Common myeloid progenitor, CD34-positive (primary cell): ENCODE measurements around the gene SORD.
A peak's percentile ranks its signal among the peaks of the same experiment; 100 is the strongest.

Experiments used
- CTCF ChIA-PET: fragments of 350-600 bp; sonication (Branson Sonifier 250); formaldehyde crosslinking; loops from one replicate; lab custom pipeline; 2021; ENCODE audit warnings: antibody characterized with exemption; lab: Charles Lee
- POLR2A ChIA-PET: fragments of 350-600 bp; sonication (Branson Sonifier 250); formaldehyde crosslinking; loops from one replicate; lab custom pipeline; 2021; ENCODE audit warnings: antibody characterized with exemption; lab: Charles Lee
- DNase-seq, 3 donors: peaks; one replicate each; pipeline versions ENCODE4 v3.0.0 to v3.0.0-alpha.2; 2013
- H3K27ac ChIP-seq, 2 experiments: 1 replicate in 1 of 2; 2 replicates in 1 of 2; pipeline ENCODE4 v1.7.0; 2013; ENCODE audit warnings: inconsistent platforms in 2 of 2, low read length in 2 of 2, mild to moderate bottlenecking in 2 of 2, low read depth in 1 of 2, moderate library complexity in 1 of 2; ENCODE audit not compliant: severe bottlenecking in 2 of 2, insufficient read depth in 1 of 2, poor library complexity in 1 of 2
- H3K27me3 ChIP-seq, 5 experiments: replicated peaks in 2 of 5; 1 replicate in 3 of 5; 2 replicates in 2 of 5; pipeline versions ENCODE4 v1.6.1 to v1.7.0; 2013; ENCODE audit warnings: low read length in 4 of 5, mild to moderate bottlenecking in 2 of 5, moderate library complexity in 2 of 5, inconsistent platforms in 1 of 5; ENCODE audit not compliant: insufficient read depth in 5 of 5, control insufficient read depth in 4 of 5
- H3K36me3 ChIP-seq, 4 experiments: 1 replicate in 2 of 4; 2 replicates in 2 of 4; pipeline versions ENCODE4 v1.6.1 to v1.7.0; 2013; ENCODE audit warnings: low read length in 3 of 4, control low read depth in 1 of 4, mild to moderate bottlenecking in 1 of 4; ENCODE audit not compliant: control insufficient read depth in 4 of 4, insufficient read depth in 4 of 4
- H3K4me1 ChIP-seq, 4 experiments: 1 replicate in 3 of 4; 2 replicates in 1 of 4; pipeline versions ENCODE4 v1.6.1 to v1.7.1; 2013; ENCODE audit warnings: low read length in 3 of 4, mild to moderate bottlenecking in 3 of 4, control low read depth in 1 of 4, inconsistent platforms in 1 of 4, moderate library complexity in 1 of 4; ENCODE audit not compliant: control insufficient read depth in 4 of 4, insufficient read depth in 4 of 4; ENCODE audit errors: control extremely low read depth in 1 of 4
- H3K4me3 ChIP-seq, 7 experiments: 1 replicate in 4 of 7; 2 replicates in 3 of 7; pipeline versions ENCODE4 v1.5.1 to v1.7.0; 2013; ENCODE audit warnings: mild to moderate bottlenecking in 7 of 7, low read length in 6 of 7, moderate library complexity in 6 of 7, inconsistent platforms in 2 of 7, low read depth in 2 of 7, control low read depth in 1 of 7; ENCODE audit not compliant: insufficient read depth in 4 of 7, control insufficient read depth in 1 of 7; ENCODE audit errors: extremely low read depth in 1 of 7
- H3K9me3 ChIP-seq, 5 experiments: 1 replicate in 4 of 5; 2 replicates in 1 of 5; pipeline versions ENCODE4 v1.6.1 to v1.7.1; 2013; ENCODE audit warnings: low read length in 4 of 5, mild to moderate bottlenecking in 2 of 5, inconsistent platforms in 1 of 5, low read depth in 1 of 5, moderate library complexity in 1 of 5; ENCODE audit not compliant: control insufficient read depth in 4 of 5, insufficient read depth in 2 of 5; ENCODE audit errors: control extremely low read depth in 1 of 5
- WGBS: methylation state at CpG from one replicate; pipeline ENCODE4 v1.1.5; 2013; ENCODE audit not compliant: insufficient coverage; 5-methylcytosine and 5-hydroxymethylcytosine counted together

The SORD gene

DNA sequence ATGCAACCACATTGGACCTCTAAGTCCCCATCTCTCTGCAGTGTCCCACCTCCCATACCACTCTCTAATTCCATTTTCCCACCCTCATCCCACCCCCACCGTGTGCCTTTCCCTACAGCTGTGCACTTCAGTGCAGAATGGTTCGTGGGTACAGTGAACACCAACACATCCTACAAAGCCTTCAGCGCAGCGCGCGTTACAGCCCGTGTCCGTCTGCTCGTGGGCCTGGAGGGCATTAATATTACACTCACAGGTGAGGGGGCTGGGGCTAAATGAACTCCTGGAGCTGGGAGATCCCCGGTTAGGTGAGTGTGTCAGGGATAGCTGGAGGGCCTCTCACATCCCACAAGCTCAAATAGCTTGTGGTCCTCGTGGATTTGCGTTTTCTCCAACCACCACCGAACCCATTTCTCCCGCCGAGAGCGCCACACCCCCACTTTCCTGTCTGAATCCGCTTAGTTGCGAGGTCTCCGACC is 93.0 kb downstream of the SORD start:
- no peak for DNase-seq
- no peaks in the 10 kb centered on the region for H3K9me3 ChIP-seq
- ChIA-PET POLR2A (no interaction called here), CTCF (interaction anchor here (1.0 to 1.7 kb wide), 4 partner anchors 9 to 15 kb away, joined by 4 to 5 read pairs (median 5); no protein-coding TSS in a partner anchor)
- H3K4me3 ChIP-seq = peak overlapping the region in 2 of 7 experiments; percentile 19 to 53
- no peak overlapping the region for H3K27ac ChIP-seq
- WGBS = 7% methylated on average over 17 of the region's 19 CpGs
- no peaks in the 10 kb centered on the region for H3K36me3 ChIP-seq
- H3K27me3 ChIP-seq = peaks cover 0 to 74% (median 51%) of the 10 kb centered on the region in 5 experiments
- H3K4me1 ChIP-seq = peaks cover 0 to 52% (median 29%) of the 10 kb centered on the region in 4 experiments

DNA sequence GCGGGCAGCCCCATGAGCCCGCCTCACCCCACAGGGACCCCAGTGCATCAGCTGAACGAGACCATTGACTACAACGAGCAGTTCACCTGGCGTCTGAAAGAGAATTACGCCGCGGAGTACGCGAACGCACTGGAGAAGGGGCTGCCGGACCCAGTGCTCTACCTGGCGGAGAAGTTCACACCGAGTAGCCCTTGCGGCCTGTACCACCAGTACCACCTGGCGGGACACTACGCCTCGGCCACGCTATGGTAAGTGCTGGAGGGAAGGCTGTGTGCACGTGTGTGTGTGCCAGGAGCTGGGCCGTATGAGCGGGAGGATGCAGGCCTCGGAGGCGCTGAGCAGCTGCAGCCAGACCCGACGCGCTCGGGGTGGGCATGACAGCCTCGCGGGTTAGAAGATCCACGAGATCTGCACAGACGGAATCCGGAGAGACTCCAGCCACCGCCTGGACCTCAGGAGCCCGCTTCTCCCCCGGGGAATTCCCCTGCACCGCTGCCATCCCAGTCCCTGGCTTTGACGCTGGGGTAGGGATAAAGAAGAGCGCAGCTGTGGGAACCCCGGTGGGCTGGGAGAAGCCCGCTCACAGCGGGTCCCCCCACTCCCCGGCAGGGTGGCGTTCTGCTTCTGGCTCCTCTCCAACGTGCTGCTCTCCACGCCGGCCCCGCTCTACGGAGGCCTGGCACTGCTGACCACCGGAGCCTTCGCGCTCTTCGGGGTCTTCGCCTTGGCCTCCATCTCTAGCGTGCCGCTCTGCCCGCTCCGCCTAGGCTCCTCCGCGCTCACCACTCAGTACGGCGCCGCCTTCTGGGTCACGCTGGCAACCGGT is 93.7 kb downstream of the SORD start:
- CTCF ChIA-PET = interaction anchor here (1.0 to 1.3 kb wide), 3 partner anchors 8 to 10 kb away, joined by 4 to 5 read pairs (median 5); no protein-coding TSS in a partner anchor
- WGBS = 6% methylated on average over 58 of the region's 65 CpGs
- no peak overlapping the region for H3K27ac ChIP-seq
- POLR2A ChIA-PET = no interaction called here
- H3K4me1 ChIP-seq = peaks cover 0 to 49% (median 28%) of the 10 kb centered on the region in 4 experiments
- H3K27me3 ChIP-seq = peaks cover 0 to 71% (median 50%) of the 10 kb centered on the region in 5 experiments
- no peaks in the 10 kb centered on the region for H3K36me3 ChIP-seq
- H3K4me3 ChIP-seq = peak overlapping the region in 3 of 7 experiments; percentile 19 to 53 (median 42)
- H3K9me3 ChIP-seq = no peaks in the 10 kb centered on the region
- peak in 2 of 3 donors; percentile 52 to 53 for DNase-seq

DNA sequence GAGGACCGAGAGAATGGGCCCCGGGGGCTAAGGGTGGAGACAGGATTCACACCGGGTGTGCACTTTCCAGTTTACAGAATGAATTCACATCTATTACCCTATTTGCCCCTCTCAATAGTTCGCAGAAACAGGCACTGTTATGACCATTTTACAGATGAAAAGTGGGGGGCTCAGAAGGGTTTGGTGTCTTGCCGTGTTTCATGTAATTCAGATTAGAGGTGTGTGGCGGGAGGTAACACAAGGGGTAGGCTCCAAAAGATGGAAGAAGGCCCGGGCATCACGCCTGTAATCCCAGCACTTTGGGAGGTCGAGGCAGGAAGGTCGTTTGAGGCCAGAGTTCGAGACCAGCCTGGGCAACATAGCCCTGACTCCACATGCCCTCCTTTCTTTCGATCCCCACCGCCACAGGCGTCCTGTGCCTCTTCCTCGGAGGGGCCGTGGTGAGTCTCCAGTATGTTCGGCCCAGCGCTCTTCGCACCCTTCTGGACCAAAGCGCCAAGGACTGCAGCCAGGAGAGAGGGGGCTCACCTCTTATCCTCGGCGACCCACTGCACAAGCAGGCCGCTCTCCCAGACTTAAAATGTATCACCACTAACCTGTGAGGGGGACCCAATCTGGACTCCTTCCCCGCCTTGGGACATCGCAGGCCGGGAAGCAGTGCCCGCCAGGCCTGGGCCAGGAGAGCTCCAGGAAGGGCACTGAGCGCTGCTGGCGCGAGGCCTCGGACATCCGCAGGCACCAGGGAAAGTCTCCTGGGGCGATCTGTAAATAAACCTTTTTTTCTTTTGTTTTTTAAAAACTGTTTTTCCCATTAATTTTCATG is 94.5 kb downstream of the SORD start:
- Histone ChIP-seq H3K27ac (no peak overlapping the region), H3K9me3 (no peaks in the 10 kb centered on the region), H3K36me3 (no peaks in the 10 kb centered on the region), H3K4me3 (peak overlapping the region in 4 of 7 experiments; percentile 10 to 58 (median 56)), H3K27me3 (peaks cover 0 to 67% (median 49%) of the 10 kb centered on the region in 5 experiments), H3K4me1 (peaks cover 0 to 41% (median 23%) of the 10 kb centered on the region in 4 experiments)
- WGBS = 18% methylated on average over 25 of the region's 33 CpGs
- DNase-seq = no peak
- POLR2A ChIA-PET = no interaction called here
- CTCF ChIA-PET = interaction anchor here (0.6 to 1.8 kb wide), 19 partner anchors 7 to 528 kb away, joined by 3 to 13 read pairs (median 5); partner anchors contain the start of genes DUOX1 and DUOXA1

DNA sequence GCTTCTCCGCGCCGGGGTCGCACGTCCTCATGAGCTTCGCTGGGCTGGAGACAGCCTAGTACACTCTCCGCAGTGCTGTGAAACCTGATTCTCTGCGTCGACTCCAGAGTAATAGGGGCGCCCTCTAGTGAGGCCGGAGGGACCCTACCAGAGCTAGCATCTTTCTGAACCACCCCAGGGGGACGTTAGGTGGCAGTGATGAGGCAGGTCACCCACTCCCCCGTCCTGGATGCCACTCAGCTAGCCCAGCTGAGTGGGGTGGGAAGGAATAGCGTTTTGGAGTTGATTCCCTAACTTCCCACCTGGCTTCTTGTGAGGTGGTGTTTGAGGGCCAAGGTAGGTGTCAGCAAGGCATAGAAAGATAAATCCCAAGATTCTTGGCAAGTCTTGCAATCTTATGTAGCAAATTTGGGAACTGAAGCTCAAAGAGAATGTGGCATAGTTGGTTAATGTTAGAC is 95.2 kb downstream of the SORD start:
- DNase-seq = peak; percentile 89 to 94 (median 91)
- Histone ChIP-seq H3K27me3 (peaks cover 0 to 67% (median 49%) of the 10 kb centered on the region in 5 experiments), H3K9me3 (no peaks in the 10 kb centered on the region), H3K4me1 (peaks cover 0 to 34% (median 18%) of the 10 kb centered on the region in 4 experiments), H3K4me3 (peak overlapping the region in 4 of 7 experiments; percentile 10 to 58 (median 56)), H3K27ac (no peak overlapping the region), H3K36me3 (no peaks in the 10 kb centered on the region)
- CTCF ChIA-PET = interaction anchor here (0.6 to 1.8 kb wide), 21 partner anchors 8 to 529 kb away, joined by 3 to 13 read pairs (median 4); partner anchors contain the start of genes DUOX1 and DUOXA1
- POLR2A ChIA-PET = no interaction called here
- 0% methylated on average over 14 of the region's 14 CpGs for WGBS

DNA sequence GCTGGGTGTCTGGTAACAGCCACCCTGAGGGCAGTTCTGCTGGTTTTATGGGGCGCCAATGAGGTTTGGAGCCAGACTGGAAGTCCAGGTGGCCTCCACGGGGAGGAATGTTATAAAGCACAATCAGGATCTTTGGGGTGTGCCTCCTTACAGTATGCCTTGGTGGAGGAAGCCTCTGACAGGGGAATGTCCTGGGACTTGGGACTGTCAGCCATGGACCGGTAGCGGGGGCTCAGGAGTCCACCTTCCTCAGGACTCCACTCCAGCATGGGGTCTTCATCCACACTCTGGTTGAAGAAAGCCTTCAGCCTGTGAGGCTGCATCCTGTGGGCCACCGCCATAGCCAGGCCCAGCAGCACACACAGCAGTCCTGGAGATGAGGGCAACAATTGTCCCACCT is 96.0 kb downstream of the SORD start:
- POLR2A ChIA-PET = no interaction called here
- DNase-seq = no peak
- WGBS = 96% methylated on average over 4 of the region's 5 CpGs
- Histone ChIP-seq H3K4me3 (no peak overlapping the region), H3K36me3 (no peaks in the 10 kb centered on the region), H3K9me3 (no peaks in the 10 kb centered on the region), H3K4me1 (peaks cover 0 to 26% (median 15%) of the 10 kb centered on the region in 4 experiments), H3K27me3 (peaks cover 1 to 67% (median 46%) of the 10 kb centered on the region in 5 experiments), H3K27ac (no peak overlapping the region)
- CTCF ChIA-PET = interaction anchor here (1.0 to 1.8 kb wide), 11 partner anchors 7 to 106 kb away, joined by 3 to 13 read pairs (median 5); partner anchors contain the start of genes DUOX1 and DUOXA1

DNA sequence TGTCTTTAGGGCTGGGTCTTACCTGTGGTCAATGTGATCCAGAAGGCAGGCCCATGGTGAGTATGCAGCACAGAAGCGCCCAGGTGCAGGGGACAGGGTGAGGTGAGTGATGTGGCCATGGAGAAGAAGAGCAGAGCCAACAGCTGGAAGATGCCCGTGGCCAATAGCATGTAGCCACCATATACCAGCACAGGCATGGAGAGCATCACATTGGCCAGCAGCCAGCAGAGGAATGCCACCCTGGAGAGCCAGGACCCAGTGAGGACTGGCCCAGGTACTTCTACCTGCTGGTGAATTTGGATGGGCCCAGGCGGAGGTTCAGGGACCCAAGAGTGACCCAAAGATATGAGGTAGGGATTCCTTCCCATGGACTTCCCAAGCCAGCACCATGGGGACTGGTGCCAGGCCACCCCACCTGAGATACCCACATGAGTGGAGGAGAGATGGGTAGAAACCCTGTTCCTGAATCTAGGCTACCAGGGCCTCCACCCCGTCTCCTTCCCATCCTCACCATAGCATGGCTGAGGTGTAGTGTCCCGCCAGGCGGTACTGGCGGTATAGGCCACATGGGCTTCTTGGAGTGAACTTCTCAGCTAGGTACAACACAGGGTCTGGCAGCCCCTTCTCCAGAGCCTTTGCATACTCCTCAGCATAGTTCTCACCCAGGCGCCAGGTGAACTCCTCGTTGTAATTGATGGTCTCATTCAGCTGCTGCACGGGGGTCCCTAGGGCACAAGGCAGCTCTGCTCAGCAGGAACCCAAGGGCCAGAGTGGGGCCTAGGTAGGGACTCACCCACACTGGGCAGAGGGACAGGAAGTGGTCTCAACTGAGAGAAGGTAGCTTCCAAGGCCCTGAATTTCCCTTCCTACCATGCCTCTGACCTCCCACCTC is 97.3 kb downstream of the SORD start:
- H3K9me3 ChIP-seq = no peaks in the 10 kb centered on the region
- H3K27me3 ChIP-seq = peaks cover 2 to 65% (median 36%) of the 10 kb centered on the region in 5 experiments
- no peak overlapping the region for H3K27ac ChIP-seq
- 93% methylated on average over 9 of the region's 10 CpGs for WGBS
- CTCF ChIA-PET = interaction anchor here (1.1 to 1.6 kb wide), 3 partner anchors 8 to 14 kb away, joined by 3 to 4 read pairs (median 3); no protein-coding TSS in a partner anchor
- peaks cover 0 to 20% (median 11%) of the 10 kb centered on the region in 4 experiments for H3K4me1 ChIP-seq
- DNase-seq = no peak
- H3K36me3 ChIP-seq = no peaks in the 10 kb centered on the region
- no peak overlapping the region for H3K4me3 ChIP-seq
- POLR2A ChIA-PET = no interaction called here
